ENCODE measurements around the gene FNTB.

- TF ChIP-seq, protein P1, sequence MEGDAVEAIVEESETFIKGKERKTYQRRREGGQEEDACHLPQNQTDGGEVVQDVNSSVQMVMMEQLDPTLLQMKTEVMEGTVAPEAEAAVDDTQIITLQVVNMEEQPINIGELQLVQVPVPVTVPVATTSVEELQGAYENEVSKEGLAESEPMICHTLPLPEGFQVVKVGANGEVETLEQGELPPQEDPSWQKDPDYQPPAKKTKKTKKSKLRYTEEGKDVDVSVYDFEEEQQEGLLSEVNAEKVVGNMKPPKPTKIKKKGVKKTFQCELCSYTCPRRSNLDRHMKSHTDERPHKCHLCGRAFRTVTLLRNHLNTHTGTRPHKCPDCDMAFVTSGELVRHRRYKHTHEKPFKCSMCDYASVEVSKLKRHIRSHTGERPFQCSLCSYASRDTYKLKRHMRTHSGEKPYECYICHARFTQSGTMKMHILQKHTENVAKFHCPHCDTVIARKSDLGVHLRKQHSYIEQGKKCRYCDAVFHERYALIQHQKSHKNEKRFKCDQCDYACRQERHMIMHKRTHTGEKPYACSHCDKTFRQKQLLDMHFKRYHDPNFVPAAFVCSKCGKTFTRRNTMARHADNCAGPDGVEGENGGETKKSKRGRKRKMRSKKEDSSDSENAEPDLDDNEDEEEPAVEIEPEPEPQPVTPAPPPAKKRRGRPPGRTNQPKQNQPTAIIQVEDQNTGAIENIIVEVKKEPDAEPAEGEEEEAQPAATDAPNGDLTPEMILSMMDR (conservative IDR thresholded peaks at IDR 0.05): no peak
- no peak for TF ChIP-seq EZH2 (IDR thresholded peaks at IDR 0.05; ENCODE audit: low read depth)
These were observed 10.6 kb downstream of the FNTB start for GRCh38 chr14:64997108-64997794.

Data from PC-9 (cell line).